Endothelial cell of umbilical vein (primary cell): ENCODE data around the gene IPO11. TPM values are rescaled to one million over a fixed set of nuclear protein-coding genes. Genes with fewer than 3 reads are reported as not detected.

ENCODE experiments used
- BruUV-seq: library from RNA; stranded (reverse); fragments of 400-500 nt; replicated peaks from 2 replicates; lab custom pipeline; 2021; lab: Mats Ljungman, UMichigan
- CTCF ChIA-PET: fragments of 300-600, 350-600 bp; sonication (Branson Sonifier 250); formaldehyde crosslinking; loops from one replicate; lab custom pipeline; 2021; ENCODE audit warnings: antibody characterized with exemption, inconsistent platforms; lab: Charles Lee
- POLR2A ChIA-PET: fragments of 300-600, 350-600 bp; sonication (Branson Sonifier 250); formaldehyde crosslinking; loops from one replicate; lab custom pipeline; 2021; ENCODE audit warnings: antibody characterized with exemption, inconsistent platforms; lab: Charles Lee
- DNase-seq: peaks from one replicate; pipeline ENCODE4 v3.0.0-alpha.2; 2011; ENCODE audit warnings: low read depth, low spot score
- FAIRE-seq: peaks from 2 replicates; lab custom pipeline; 2011; peaks lifted over from hg19 to GRCh38; lab: Jason Lieb, UNC
- H2AFZ ChIP-seq: 2 replicates; pipeline ENCODE4 v1.6.0; 2012; ENCODE audit warnings: low read depth, low read length, control low read depth, inconsistent platforms
- H3K27ac ChIP-seq: 2 replicates; pipeline ENCODE4 v1.5.1; 2011; ENCODE audit warnings: low read depth, mild to moderate bottlenecking, control low read depth, low read length, moderate library complexity; ENCODE audit not compliant: insufficient read depth
- H3K27me3 ChIP-seq, 2 experiments: 2 replicates each; pipeline versions ENCODE4 v1.6.0 to v1.6.1; 2011; ENCODE audit warnings: low read length in 2 of 2, mixed read lengths in 1 of 2; ENCODE audit not compliant: control insufficient read depth in 2 of 2, insufficient read depth in 2 of 2
- H3K36me3 ChIP-seq, 2 experiments: 2 replicates in 1 of 2; 3 replicates in 1 of 2; pipeline ENCODE4 v1.5.1; 2011; ENCODE audit warnings: low read length in 2 of 2, mild to moderate bottlenecking in 1 of 2, moderate library complexity in 1 of 2; ENCODE audit not compliant: control insufficient read depth in 2 of 2, insufficient read depth in 2 of 2; ENCODE audit errors: extremely low read depth in 1 of 2
- H3K4me1 ChIP-seq: 3 replicates; pipeline ENCODE4 v1.5.1; 2011; ENCODE audit warnings: mild to moderate bottlenecking, low read length; ENCODE audit not compliant: control insufficient read depth, insufficient read depth; ENCODE audit errors: extremely low read depth
- H3K4me2 ChIP-seq: 2 replicates; pipeline ENCODE4 v1.6.1; 2011; ENCODE audit warnings: low read length, control low read depth, mixed read lengths; ENCODE audit not compliant: insufficient read depth
- H3K4me3 ChIP-seq, 3 experiments: fragments of 200-600 bp in 1 of 3; sonication (generic), shearing (Covaris generic) in 1 of 3; replicated peaks in 1 of 3; 2 replicates each; pipeline ENCODE4 v1.5.1; 2011 to 2016; ENCODE audit warnings: control low read depth in 3 of 3, low read length in 3 of 3, mild to moderate bottlenecking in 2 of 3, inconsistent platforms in 1 of 3, low read depth in 1 of 3, moderate library complexity in 1 of 3; ENCODE audit not compliant: insufficient read depth in 1 of 3
- H3K79me2 ChIP-seq: 2 replicates; pipeline ENCODE4 v1.6.0; 2012; ENCODE audit warnings: low read length, inconsistent platforms; ENCODE audit not compliant: control insufficient read depth, insufficient read depth
- H3K9ac ChIP-seq: replicated peaks from 2 replicates; pipeline ENCODE3; 2011; ENCODE audit warnings: low read length, control low read depth; ENCODE audit not compliant: insufficient read depth; ENCODE audit errors: extremely low read depth
- H3K9me1 ChIP-seq: replicated peaks from 3 replicates; pipeline ENCODE4 v1.6.0; 2011; ENCODE audit warnings: mild to moderate bottlenecking, low read length; ENCODE audit not compliant: control insufficient read depth, insufficient read depth; ENCODE audit errors: extremely low read depth
- H3K9me3 ChIP-seq: replicated peaks from 2 replicates; pipeline ENCODE4 v1.5.1; 2012; ENCODE audit warnings: low read length, inconsistent platforms; ENCODE audit not compliant: control insufficient read depth, insufficient read depth
- H4K20me1 ChIP-seq: replicated peaks from 2 replicates; pipeline ENCODE3; 2011; ENCODE audit warnings: mild to moderate bottlenecking, low read length; ENCODE audit not compliant: control insufficient read depth, insufficient read depth; ENCODE audit errors: extremely low read depth
- CTCF ChIP-seq, 2 donors: IDR thresholded peaks; 1 replicate in 1 of 2; 2 replicates in 1 of 2; pipeline ENCODE4 v1.5.1; 2011; ENCODE audit warnings: low read length in 2 of 2, mild to moderate bottlenecking in 2 of 2, moderate library complexity in 2 of 2, control low read depth in 1 of 2, inconsistent platforms in 1 of 2, low read depth in 1 of 2; ENCODE audit not compliant: insufficient read depth in 1 of 2; ENCODE audit errors: extremely low read depth in 1 of 2
- EZH2 ChIP-seq: IDR thresholded peaks from 2 replicates; pipeline ENCODE4 v1.6.1; 2012; ENCODE audit warnings: borderline replicate concordance, low read depth, mild to moderate bottlenecking, moderate library complexity, low read length, inconsistent platforms; ENCODE audit not compliant: severe bottlenecking
- FOS ChIP-seq: IDR thresholded peaks from 2 replicates; pipeline ENCODE4 v1.6.1; 2011; ENCODE audit warnings: mild to moderate bottlenecking, low read length, moderate library complexity, borderline replicate concordance; ENCODE audit not compliant: insufficient read depth
- JUN ChIP-seq: IDR thresholded peaks from 2 replicates; pipeline ENCODE4 v1.6.1; 2011; ENCODE audit warnings: borderline replicate concordance, low read depth; ENCODE audit not compliant: insufficient read length, insufficient read depth
- MAX ChIP-seq: IDR thresholded peaks from 2 replicates; pipeline ENCODE4 v1.6.1; 2011; ENCODE audit not compliant: insufficient read depth, insufficient read length
- MYC ChIP-seq: IDR thresholded peaks from one replicate; pipeline ENCODE4 v1.6.1; 2011; ENCODE audit warnings: mild to moderate bottlenecking, low read depth, low read length
- POLR2A ChIP-seq: IDR thresholded peaks from 2 replicates; pipeline ENCODE4 v1.6.1; 2012; ENCODE audit warnings: low read depth, mild to moderate bottlenecking, control low read depth, low read length
- POLR2AphosphoS5 ChIP-seq: IDR thresholded peaks from 2 replicates; pipeline ENCODE4 v1.6.1; 2012; ENCODE audit warnings: low read depth, mild to moderate bottlenecking, control low read depth, low read length, moderate library complexity; ENCODE audit not compliant: insufficient read depth
- dilution Hi-C: fragments of 300-500 bp; cut with MboI; formaldehyde crosslinking; loops from one replicate; pipeline ENCODE4 v1.15.0; 2019; ENCODE audit warnings: low sequenced_read_pairs; ENCODE audit not compliant: extremely low pct_ligation_motif_present
- intact Hi-C: fragments of 100-400 bp; cut with micrococcal nuclease; formaldehyde crosslinking; loops from one replicate; pipeline ENCODE4 v1.10.0; 2022
- polyA plus RNA-seq, 4 experiments: library from polyadenylated mRNA; depleted of rRNA in 3 of 4; stranded (reverse) in 3 of 4; unstranded in 1 of 4; fragments of >200 nt; gene quantifications; 2 replicates each; pipeline versions ENCODE4 v1.2.1 to v1.2.3, GENCODE V29; 2011 to 2012; ENCODE audit warnings: missing spikeins in 1 of 4
- total RNA-seq: library from RNA; stranded (reverse); gene quantifications from 2 replicates; pipeline ENCODE4 v1.2.3, GENCODE V29; 2021

Gene IPO11
- total and polyA plus RNA-seq, 2 donors (not counting 3 experiments of a cell fraction or from before 2014, with no cell fraction given): 38.5 to 80.9 TPM

GRCh38 chr5:62372600-62372999 lies 40.0 kb upstream of the IPO11 start:
- POLR2A ChIA-PET: no interaction called here
- Histone ChIP-seq H3K4me1 (no peaks in the 10 kb centered on the region), H3K36me3 (peaks cover 6 to 17% of the 10 kb centered on the region in 2 experiments), H3K4me2 (no peak overlapping the region), H3K9me3 (no peaks in the 10 kb centered on the region), H2AFZ (no peak overlapping the region), H4K20me1 (no peaks in the 10 kb centered on the region), H3K9ac (no peak overlapping the region), H3K79me2 (no peaks in the 10 kb centered on the region), H3K4me3 (no peak overlapping the region), H3K9me1 (no peaks in the 10 kb centered on the region), H3K27ac (no peak overlapping the region), H3K27me3 (no peaks in the 10 kb centered on the region)
- intact Hi-C loops: no loop called here
- DNase-seq: no peak
- dilution Hi-C loops: no loop called here
- CTCF ChIA-PET: no interaction called here
- no peak for TF ChIP-seq POLR2AphosphoS5
- no peak for TF ChIP-seq JUN
- no peak for TF ChIP-seq MYC
- no peak for TF ChIP-seq CTCF (IDR thresholded peaks at IDR 0.05; ENCODE audit: extremely low read depth in 1 of 2, insufficient read depth in 1 of 2, low read depth in 1 of 2, low read length in 2 of 2)
- no peak for TF ChIP-seq POLR2A
- no peak for TF ChIP-seq EZH2
- no peak for TF ChIP-seq MAX
- no peak for TF ChIP-seq FOS
- BruUV-seq: no TSS peak
- FAIRE-seq: no peak
